Caco-2 (cell line): ENCODE results near the gene HOTAIR. TPM values are rescaled to one million over a fixed set of nuclear protein-coding genes. Genes with fewer than 3 reads are reported as not detected.

Experiments
- BruUV-seq: library from RNA; stranded (reverse); fragments of 400-500 nt; replicated peaks from 2 replicates; lab custom pipeline; 2021; lab: Mats Ljungman, UMichigan
- CTCF ChIA-PET: fragments of 300-600 bp; sonication (Branson Sonifier 250); formaldehyde crosslinking; loops from one replicate; lab custom pipeline; 2022; ENCODE audit warnings: antibody characterized with exemption; lab: Charles Lee
- POLR2A ChIA-PET: fragments of 300-600 bp; sonication (Branson Sonifier 250); formaldehyde crosslinking; loops from one replicate; lab custom pipeline; 2022; ENCODE audit warnings: antibody characterized with exemption; lab: Charles Lee
- DNase-seq, 2 experiments: peaks; one replicate each; pipeline versions ENCODE4 v3.0.0 to v3.0.0-alpha.2; 2020 to 2022
- H3K27me3 ChIP-seq: replicated peaks from 2 replicates; pipeline ENCODE4 v1.6.0; 2011; ENCODE audit warnings: low read length; ENCODE audit not compliant: control insufficient read depth, insufficient read depth
- H3K36me3 ChIP-seq: 2 replicates; pipeline ENCODE4 v1.5.1; 2011; ENCODE audit warnings: low read length; ENCODE audit not compliant: control insufficient read depth, insufficient read depth
- H3K4me1 ChIP-seq: fragments of 250-450 bp; sonication (Bioruptor Pico); 2 replicates; pipeline ENCODE4 v1.5.1; 2020; ENCODE audit warnings: mild to moderate bottlenecking
- H3K4me3 ChIP-seq: 2 replicates; pipeline ENCODE4 v1.5.1; 2011; ENCODE audit warnings: low read depth, mild to moderate bottlenecking, control low read depth, low read length
- H3K9me3 ChIP-seq: fragments of 250-450 bp; sonication (Bioruptor Pico); 2 replicates; pipeline ENCODE4 v1.5.1; 2020; ENCODE audit warnings: mild to moderate bottlenecking, moderate library complexity
- H3K27ac Mint-ChIP-seq: one replicate; pipeline ENCODE4 v1.8.0; 2022; ENCODE audit warnings: mixed read lengths; ENCODE audit not compliant: unreplicated experiment
- H3K27me3 Mint-ChIP-seq: one replicate; pipeline ENCODE4 v1.8.0; 2022; ENCODE audit warnings: mixed read lengths; ENCODE audit not compliant: insufficient read depth, unreplicated experiment
- H3K36me3 Mint-ChIP-seq: one replicate; pipeline ENCODE4 v1.8.0; 2022; ENCODE audit warnings: mild to moderate bottlenecking, mixed read lengths; ENCODE audit not compliant: insufficient read depth, unreplicated experiment
- H3K4me1 Mint-ChIP-seq: one replicate; pipeline ENCODE4 v1.8.0; 2022; ENCODE audit warnings: low read depth, mixed read lengths; ENCODE audit not compliant: unreplicated experiment
- H3K4me3 Mint-ChIP-seq: one replicate; pipeline ENCODE4 v1.8.0; 2022; ENCODE audit warnings: mild to moderate bottlenecking, moderate library complexity, mixed read lengths; ENCODE audit not compliant: unreplicated experiment
- H3K9me3 Mint-ChIP-seq: one replicate; pipeline ENCODE4 v1.8.0; 2022; ENCODE audit warnings: mixed read lengths; ENCODE audit not compliant: unreplicated experiment
- intact Hi-C: fragments of 100-400 bp; cut with micrococcal nuclease; formaldehyde crosslinking; loops from one replicate; pipeline ENCODE4 v1.10.0; 2022; ENCODE audit not compliant: unreplicated experiment
- total RNA-seq: library from RNA; stranded (reverse); gene quantifications from 2 replicates; pipeline ENCODE4 v1.2.3, GENCODE V29; 2022
- TF ChIP-seq, protein P1 (sequence below), 2 experiments: fragments of 200-600 bp in 1 of 2; IDR thresholded peaks; 1 replicate in 1 of 2; 2 replicates in 1 of 2; pipeline versions ENCODE4 v1.5.1 to v1.8.0; 2011 to 2022; ENCODE audit warnings: antibody characterized with exemption in 1 of 2, control low read depth in 1 of 2, inconsistent platforms in 1 of 2, low read depth in 1 of 2, low read length in 1 of 2, mild to moderate bottlenecking in 1 of 2, moderate library complexity in 1 of 2; ENCODE audit not compliant: insufficient read depth in 1 of 2, severe bottlenecking in 1 of 2, unreplicated experiment in 1 of 2

HOTAIR gene
- total RNA-seq, 1 experiment from 2014 or later, result 1.9 TPM

DNA sequence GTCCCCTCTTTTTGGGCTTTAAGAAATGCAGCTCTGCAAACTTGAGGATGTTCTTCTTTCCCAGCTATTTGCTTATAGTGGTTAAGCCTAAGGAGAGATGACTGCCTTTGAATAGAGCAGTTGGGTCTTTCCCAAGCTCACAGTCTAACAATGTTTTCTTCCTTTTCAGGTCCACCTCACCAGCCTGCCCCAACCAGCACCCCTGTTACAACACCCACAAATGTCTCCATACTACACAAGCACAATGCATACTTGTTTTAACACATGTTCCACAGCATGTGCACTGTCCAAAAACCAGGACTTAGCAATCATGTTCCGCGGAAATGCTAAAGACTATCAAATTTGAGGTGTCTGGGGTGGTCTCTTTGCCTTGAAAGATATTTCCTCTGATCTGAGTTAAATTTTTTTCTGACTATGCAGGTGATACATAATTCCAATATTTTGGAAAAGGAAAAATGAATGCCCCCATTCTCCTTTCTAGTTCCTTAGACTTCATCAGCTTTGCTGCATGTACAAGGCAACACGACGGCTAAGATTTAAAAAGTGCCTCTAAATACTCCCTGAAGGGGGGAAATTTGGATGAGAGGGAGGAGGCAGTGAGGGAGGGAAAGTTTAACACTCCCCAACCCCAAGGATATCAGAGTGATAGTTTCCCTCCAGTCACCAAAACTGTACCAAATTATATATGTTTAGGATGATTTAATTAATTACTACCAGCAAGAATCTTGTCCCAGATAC lies 42.7 kb downstream of the HOTAIR start:
- H3K4me1 ChIP-seq, result peaks cover 12% of the 10 kb centered on the region
- intact Hi-C loops, result no loop called here
- H3K27me3 ChIP-seq, result no peaks in the 10 kb centered on the region; the same call in 1 of the 2 replicates
- Mint-ChIP-seq H3K4me1 (peaks cover 12% of the 10 kb centered on the region), H3K9me3 (no peaks in the 10 kb centered on the region), H3K27ac (no peak overlapping the region), H3K36me3 (no peaks in the 10 kb centered on the region), H3K27me3 (peaks cover 13% of the 10 kb centered on the region), H3K4me3 (no peak overlapping the region)
- BruUV-seq, result no TSS peak
- no peaks in the 10 kb centered on the region for H3K36me3 ChIP-seq
- no peak overlapping the region for H3K4me3 ChIP-seq
- no peaks in the 10 kb centered on the region for H3K9me3 ChIP-seq
- TF ChIP-seq, protein P1, sequence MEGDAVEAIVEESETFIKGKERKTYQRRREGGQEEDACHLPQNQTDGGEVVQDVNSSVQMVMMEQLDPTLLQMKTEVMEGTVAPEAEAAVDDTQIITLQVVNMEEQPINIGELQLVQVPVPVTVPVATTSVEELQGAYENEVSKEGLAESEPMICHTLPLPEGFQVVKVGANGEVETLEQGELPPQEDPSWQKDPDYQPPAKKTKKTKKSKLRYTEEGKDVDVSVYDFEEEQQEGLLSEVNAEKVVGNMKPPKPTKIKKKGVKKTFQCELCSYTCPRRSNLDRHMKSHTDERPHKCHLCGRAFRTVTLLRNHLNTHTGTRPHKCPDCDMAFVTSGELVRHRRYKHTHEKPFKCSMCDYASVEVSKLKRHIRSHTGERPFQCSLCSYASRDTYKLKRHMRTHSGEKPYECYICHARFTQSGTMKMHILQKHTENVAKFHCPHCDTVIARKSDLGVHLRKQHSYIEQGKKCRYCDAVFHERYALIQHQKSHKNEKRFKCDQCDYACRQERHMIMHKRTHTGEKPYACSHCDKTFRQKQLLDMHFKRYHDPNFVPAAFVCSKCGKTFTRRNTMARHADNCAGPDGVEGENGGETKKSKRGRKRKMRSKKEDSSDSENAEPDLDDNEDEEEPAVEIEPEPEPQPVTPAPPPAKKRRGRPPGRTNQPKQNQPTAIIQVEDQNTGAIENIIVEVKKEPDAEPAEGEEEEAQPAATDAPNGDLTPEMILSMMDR (IDR thresholded peaks at IDR 0.05; ENCODE audit: insufficient read depth in 1 of 2, low read depth in 1 of 2, low read length in 1 of 2, severe bottlenecking in 1 of 2, unreplicated experiment in 1 of 2), result no peak
- CTCF ChIA-PET, result no interaction called here
- POLR2A ChIA-PET, result no interaction called here
- DNase-seq, result no peak

DNA sequence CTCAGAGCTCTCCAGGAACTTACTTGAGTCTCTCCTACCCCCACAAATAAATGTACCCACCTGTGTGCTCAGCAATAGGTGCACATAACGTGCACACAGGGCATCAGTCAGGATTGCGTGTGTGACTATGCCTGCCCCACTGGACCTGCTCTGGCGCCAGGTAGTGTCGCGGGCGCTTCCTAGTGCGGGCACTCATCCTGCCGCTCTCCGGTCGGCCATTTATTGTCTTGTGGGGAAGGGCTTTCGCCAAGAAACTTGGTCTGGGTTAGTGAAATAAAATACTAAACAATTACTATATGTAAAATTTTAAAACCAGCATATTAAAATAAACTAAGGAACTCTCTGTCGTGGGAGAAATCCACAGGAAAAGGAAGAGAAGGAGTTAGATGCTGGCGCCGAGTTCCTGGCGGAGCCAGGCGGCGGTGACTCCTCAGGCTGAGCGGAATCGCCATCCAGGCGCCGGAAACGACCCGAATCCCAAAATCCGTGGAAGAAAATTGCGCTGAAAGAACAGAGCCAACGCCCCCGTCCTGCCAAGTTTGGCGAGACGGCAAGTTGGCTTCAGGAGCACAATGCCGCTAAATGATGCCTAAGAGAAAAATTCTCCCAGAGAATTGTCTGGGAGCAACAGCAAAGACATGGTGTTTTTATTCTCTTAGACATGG lies 44.0 kb downstream of the HOTAIR start:
- Mint-ChIP-seq H3K36me3 (no peaks in the 10 kb centered on the region), H3K9me3 (no peaks in the 10 kb centered on the region), H3K27ac (no peak overlapping the region), H3K4me3 (no peak overlapping the region), H3K27me3 (peaks cover 13% of the 10 kb centered on the region), H3K4me1 (peaks cover 12% of the 10 kb centered on the region)
- H3K36me3 ChIP-seq, result no peaks in the 10 kb centered on the region
- H3K27me3 ChIP-seq, result no peaks in the 10 kb centered on the region; the same call in 1 of the 2 replicates
- no peak overlapping the region for H3K4me3 ChIP-seq
- TF ChIP-seq, protein P1 (IDR thresholded peaks at IDR 0.05; ENCODE audit: insufficient read depth in 1 of 2, low read depth in 1 of 2, low read length in 1 of 2, severe bottlenecking in 1 of 2, unreplicated experiment in 1 of 2), result no peak
- peaks cover 12% of the 10 kb centered on the region for H3K4me1 ChIP-seq
- POLR2A ChIA-PET, result no interaction called here
- no TSS peak for BruUV-seq
- no peak for DNase-seq
- CTCF ChIA-PET, result no interaction called here
- no peaks in the 10 kb centered on the region for H3K9me3 ChIP-seq
- intact Hi-C loops, result no loop called here

- BruUV-seq, result no TSS peak
- H3K9me3 Mint-ChIP-seq, result no peaks in the 10 kb centered on the region
- no peak for DNase-seq
- peaks cover 12% of the 10 kb centered on the region for H3K4me1 Mint-ChIP-seq
- H3K36me3 ChIP-seq, result no peaks in the 10 kb centered on the region
- no peaks in the 10 kb centered on the region; the same call in 1 of the 2 replicates for H3K27me3 ChIP-seq
- no peaks in the 10 kb centered on the region for H3K36me3 Mint-ChIP-seq
- no peaks in the 10 kb centered on the region for H3K9me3 ChIP-seq
- no peak overlapping the region for H3K4me3 Mint-ChIP-seq
- TF ChIP-seq, protein P1 (IDR thresholded peaks at IDR 0.05; ENCODE audit: insufficient read depth in 1 of 2, low read depth in 1 of 2, low read length in 1 of 2, severe bottlenecking in 1 of 2, unreplicated experiment in 1 of 2), result no peak
- peaks cover 13% of the 10 kb centered on the region for H3K27me3 Mint-ChIP-seq
- peaks cover 12% of the 10 kb centered on the region for H3K4me1 ChIP-seq
- no peak overlapping the region for H3K4me3 ChIP-seq
- intact Hi-C loops, result no loop called here
- CTCF ChIA-PET, result no interaction called here
- POLR2A ChIA-PET, result no interaction called here
- no peak overlapping the region for H3K27ac Mint-ChIP-seq
These were observed 45.2 kb downstream of the HOTAIR start for GRCh38 chr12:53929527-53929926.
